MCF 10A (cell line): ENCODE measurements around the gene SP8. TPM values are rescaled to one million over a fixed set of nuclear protein-coding genes. Genes with fewer than 3 reads are reported as not detected.

ENCODE experiments used
- BruUV-seq: library from RNA; stranded (reverse); fragments of 400-500 nt; replicated peaks from 2 replicates; lab custom pipeline; 2021; lab: Mats Ljungman, UMichigan
- CTCF ChIA-PET: fragments of 300-600 bp; sonication (Branson Sonifier 250); formaldehyde crosslinking; extraction: SDS; loops from one replicate; lab custom pipeline; 2021; ENCODE audit warnings: antibody characterized with exemption, inconsistent platforms; lab: Yijun Ruan, JAX
- POLR2A ChIA-PET: fragments of 300-600, 350-650 bp; sonication (Branson Sonifier 250); formaldehyde crosslinking; extraction: SDS; loops from one replicate; lab custom pipeline; 2020; ENCODE audit warnings: antibody characterized with exemption, inconsistent platforms; lab: Yijun Ruan, JAX
- DNase-seq: peaks from one replicate; pipeline ENCODE4 v3.0.0-alpha.2; 2018; ENCODE audit not compliant: unreplicated experiment
- H3K27ac Mint-ChIP-seq: one replicate; pipeline ENCODE4 v1.8.0; 2022; ENCODE audit warnings: mild to moderate bottlenecking, low read depth, mixed read lengths; ENCODE audit not compliant: unreplicated experiment
- H3K27me3 Mint-ChIP-seq: one replicate; pipeline ENCODE4 v1.8.0; 2022; ENCODE audit warnings: mixed read lengths; ENCODE audit not compliant: insufficient read depth, unreplicated experiment
- H3K36me3 Mint-ChIP-seq: one replicate; pipeline ENCODE4 v1.8.0; 2022; ENCODE audit warnings: mild to moderate bottlenecking, moderate library complexity, mixed read lengths; ENCODE audit not compliant: insufficient read depth, unreplicated experiment
- H3K4me1 Mint-ChIP-seq: one replicate; pipeline ENCODE4 v1.8.0; 2022; ENCODE audit warnings: mixed read lengths; ENCODE audit not compliant: insufficient read depth, unreplicated experiment
- H3K4me3 Mint-ChIP-seq: one replicate; pipeline ENCODE4 v1.8.0; 2022; ENCODE audit warnings: mild to moderate bottlenecking, moderate library complexity, mixed read lengths; ENCODE audit not compliant: unreplicated experiment
- H3K9me3 Mint-ChIP-seq: one replicate; pipeline ENCODE4 v1.8.0; 2022; ENCODE audit warnings: mixed read lengths; ENCODE audit not compliant: unreplicated experiment
- intact Hi-C: fragments of 100-400 bp; cut with micrococcal nuclease; formaldehyde crosslinking; loops from 2 replicates; pipeline ENCODE4 v1.14.1; 2022
- total RNA-seq: library from RNA; stranded (reverse); gene quantifications from 2 replicates; pipeline ENCODE4 v1.2.3, GENCODE V29; 2022
- TF ChIP-seq, protein P1 (sequence below): fragments of 200-600 bp; IDR thresholded peaks from one replicate; pipeline ENCODE4 v1.8.0; 2022; ENCODE audit warnings: antibody characterized with exemption, mild to moderate bottlenecking; ENCODE audit not compliant: unreplicated experiment

Gene SP8
- total RNA-seq, 1 experiment from 2014 or later: 0.16 TPM

- POLR2A ChIA-PET: interaction anchor here (1.4 to 1.5 kb wide), 2 partner anchors 16 to 477 kb away, joined by 4 read pairs; no protein-coding TSS in a partner anchor
- Mint-ChIP-seq H3K4me3 (peak overlapping the region; percentile 58), H3K36me3 (no peaks in the 10 kb centered on the region), H3K27ac (no peak overlapping the region), H3K27me3 (peaks cover 37% of the 10 kb centered on the region), H3K4me1 (peaks cover 10% of the 10 kb centered on the region), H3K9me3 (no peaks in the 10 kb centered on the region)
- intact Hi-C loops: loop anchor here (1.0 to 10.0 kb wide), 5 partner anchors 217 to 1307 kb away; no protein-coding TSS in a partner anchor
- CTCF ChIA-PET: interaction anchor here (0.6 to 5.1 kb wide), 16 partner anchors 9 to 991 kb away, joined by 3 to 125 read pairs (median 4); no protein-coding TSS in a partner anchor
- TF ChIP-seq, protein P1, sequence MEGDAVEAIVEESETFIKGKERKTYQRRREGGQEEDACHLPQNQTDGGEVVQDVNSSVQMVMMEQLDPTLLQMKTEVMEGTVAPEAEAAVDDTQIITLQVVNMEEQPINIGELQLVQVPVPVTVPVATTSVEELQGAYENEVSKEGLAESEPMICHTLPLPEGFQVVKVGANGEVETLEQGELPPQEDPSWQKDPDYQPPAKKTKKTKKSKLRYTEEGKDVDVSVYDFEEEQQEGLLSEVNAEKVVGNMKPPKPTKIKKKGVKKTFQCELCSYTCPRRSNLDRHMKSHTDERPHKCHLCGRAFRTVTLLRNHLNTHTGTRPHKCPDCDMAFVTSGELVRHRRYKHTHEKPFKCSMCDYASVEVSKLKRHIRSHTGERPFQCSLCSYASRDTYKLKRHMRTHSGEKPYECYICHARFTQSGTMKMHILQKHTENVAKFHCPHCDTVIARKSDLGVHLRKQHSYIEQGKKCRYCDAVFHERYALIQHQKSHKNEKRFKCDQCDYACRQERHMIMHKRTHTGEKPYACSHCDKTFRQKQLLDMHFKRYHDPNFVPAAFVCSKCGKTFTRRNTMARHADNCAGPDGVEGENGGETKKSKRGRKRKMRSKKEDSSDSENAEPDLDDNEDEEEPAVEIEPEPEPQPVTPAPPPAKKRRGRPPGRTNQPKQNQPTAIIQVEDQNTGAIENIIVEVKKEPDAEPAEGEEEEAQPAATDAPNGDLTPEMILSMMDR: no peak
- no TSS peak for BruUV-seq
- no peak for DNase-seq
These were observed 9.2 kb downstream of the SP8 start for GRCh38 chr7:20777377-20778062.

- Mint-ChIP-seq H3K36me3 (no peaks in the 10 kb centered on the region), H3K27ac (no peak overlapping the region), H3K4me1 (peaks cover 10% of the 10 kb centered on the region), H3K9me3 (no peaks in the 10 kb centered on the region), H3K4me3 (peak overlapping the region; percentile 58), H3K27me3 (peaks cover 37% of the 10 kb centered on the region)
- DNase-seq: no peak
- BruUV-seq: no TSS peak
- ChIA-PET POLR2A (interaction anchor here (1.4 to 1.5 kb wide), 2 partner anchors 15 to 477 kb away, joined by 4 read pairs; no protein-coding TSS in a partner anchor), CTCF (interaction anchor here (0.6 to 5.1 kb wide), 18 partner anchors 8 to 997 kb away, joined by 3 to 125 read pairs (median 4); no protein-coding TSS in a partner anchor)
- intact Hi-C loops: loop anchor here (2.0 to 10.0 kb wide), 4 partner anchors 218 to 1308 kb away; no protein-coding TSS in a partner anchor
- TF ChIP-seq, protein P1: no peak
These were observed 9.7 kb downstream of the SP8 start for GRCh38 chr7:20776942-20777341.

- H3K36me3 Mint-ChIP-seq: no peaks in the 10 kb centered on the region
- no peak overlapping the region for H3K27ac Mint-ChIP-seq
- CTCF ChIA-PET: interaction anchor here (0.6 to 5.1 kb wide), 14 partner anchors 11 to 998 kb away, joined by 3 to 125 read pairs (median 3); no protein-coding TSS in a partner anchor
- H3K27me3 Mint-ChIP-seq: peaks cover 37% of the 10 kb centered on the region
- intact Hi-C loops: loop anchor here (2.0 to 10.0 kb wide), 4 partner anchors 218 to 1308 kb away; no protein-coding TSS in a partner anchor
- BruUV-seq: no TSS peak
- no peaks in the 10 kb centered on the region for H3K9me3 Mint-ChIP-seq
- H3K4me1 Mint-ChIP-seq: peaks cover 10% of the 10 kb centered on the region
- H3K4me3 Mint-ChIP-seq: no peak overlapping the region
- no peak for DNase-seq
- TF ChIP-seq, protein P1: no peak
- POLR2A ChIA-PET: interaction anchor here (1.4 to 1.5 kb wide), 2 partner anchors 15 to 478 kb away, joined by 4 read pairs; no protein-coding TSS in a partner anchor
These were observed 10.3 kb downstream of the SP8 start for GRCh38 chr7:20776214-20776911.

- Mint-ChIP-seq H3K4me3 (no peak overlapping the region), H3K27ac (no peak overlapping the region), H3K4me1 (no peaks in the 10 kb centered on the region), H3K9me3 (no peaks in the 10 kb centered on the region), H3K27me3 (no peaks in the 10 kb centered on the region), H3K36me3 (no peaks in the 10 kb centered on the region)
- intact Hi-C loops: no loop called here
- ChIA-PET CTCF (no interaction called here), POLR2A (no interaction called here)
- TF ChIP-seq, protein P1: no peak
- no TSS peak for BruUV-seq
- DNase-seq: no peak
These were observed 32.7 kb downstream of the SP8 start for GRCh38 chr7:20754001-20754400.
